GDM1 (cell line): ENCODE results near the gene USP2.
A peak's percentile ranks its signal among the peaks of the same experiment; 100 is the strongest.

ENCODE experiments used
- DNase-seq: peaks from one replicate; lab custom pipeline; 2025; lab: John Stamatoyannopoulos, UW

USP2 gene

DNA sequence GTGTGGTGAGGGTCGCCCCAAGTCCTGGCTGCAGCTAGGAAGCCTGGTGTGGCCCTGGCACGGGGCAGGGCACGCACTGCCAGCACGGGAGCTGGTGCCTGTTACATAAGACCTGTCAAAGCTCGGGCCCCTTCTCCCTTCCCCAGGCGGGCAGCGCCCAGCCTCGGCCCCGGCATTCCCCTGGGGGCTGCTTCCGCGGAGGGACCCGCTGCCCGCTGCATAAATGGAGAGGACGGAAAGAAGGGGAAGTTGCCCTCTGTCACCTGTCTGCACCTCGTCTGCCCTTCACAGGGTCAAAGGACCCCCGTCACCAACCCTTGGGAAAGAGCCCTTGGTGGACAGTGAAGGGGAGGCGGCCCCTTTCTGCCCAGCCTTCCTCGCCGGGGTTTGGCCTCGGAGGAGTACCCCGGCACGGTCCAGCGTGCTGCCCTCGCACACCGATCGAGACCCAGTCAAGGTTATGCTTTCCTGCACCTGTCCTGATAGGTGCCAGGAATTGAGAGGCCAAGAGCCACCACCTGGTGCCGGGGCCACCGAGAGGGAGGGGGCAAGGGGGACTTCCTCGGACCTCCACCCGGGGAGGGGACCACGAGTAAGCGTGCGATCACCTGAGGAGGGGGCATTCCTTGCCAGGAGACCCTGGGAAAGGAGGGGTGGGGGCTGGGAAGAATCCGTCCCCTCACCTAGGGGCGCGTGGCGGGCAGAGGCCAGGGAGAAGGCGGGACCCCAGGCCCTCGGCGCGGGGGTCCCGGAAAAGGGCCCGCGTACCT, 18.2 kb downstream of the USP2 start:
- DNase-seq: no peak

DNA sequence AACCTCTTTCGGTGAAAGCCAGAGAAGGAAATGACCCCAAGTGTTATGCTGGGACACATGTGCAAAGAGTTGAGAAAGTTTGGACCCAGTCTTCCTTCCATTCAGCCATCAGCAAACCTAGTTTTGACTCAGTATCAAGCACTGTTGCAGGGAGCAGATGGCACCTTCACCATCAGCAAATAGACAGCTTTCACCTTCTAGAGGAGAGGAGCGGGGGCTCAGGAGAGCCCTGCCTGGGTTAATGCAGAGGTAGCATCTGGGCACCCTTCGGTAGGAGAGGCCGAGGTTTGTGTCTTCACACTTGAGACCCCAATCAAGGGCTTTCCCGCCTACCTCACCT, 18.8 kb downstream of the USP2 start:
- no peak for DNase-seq

DNA sequence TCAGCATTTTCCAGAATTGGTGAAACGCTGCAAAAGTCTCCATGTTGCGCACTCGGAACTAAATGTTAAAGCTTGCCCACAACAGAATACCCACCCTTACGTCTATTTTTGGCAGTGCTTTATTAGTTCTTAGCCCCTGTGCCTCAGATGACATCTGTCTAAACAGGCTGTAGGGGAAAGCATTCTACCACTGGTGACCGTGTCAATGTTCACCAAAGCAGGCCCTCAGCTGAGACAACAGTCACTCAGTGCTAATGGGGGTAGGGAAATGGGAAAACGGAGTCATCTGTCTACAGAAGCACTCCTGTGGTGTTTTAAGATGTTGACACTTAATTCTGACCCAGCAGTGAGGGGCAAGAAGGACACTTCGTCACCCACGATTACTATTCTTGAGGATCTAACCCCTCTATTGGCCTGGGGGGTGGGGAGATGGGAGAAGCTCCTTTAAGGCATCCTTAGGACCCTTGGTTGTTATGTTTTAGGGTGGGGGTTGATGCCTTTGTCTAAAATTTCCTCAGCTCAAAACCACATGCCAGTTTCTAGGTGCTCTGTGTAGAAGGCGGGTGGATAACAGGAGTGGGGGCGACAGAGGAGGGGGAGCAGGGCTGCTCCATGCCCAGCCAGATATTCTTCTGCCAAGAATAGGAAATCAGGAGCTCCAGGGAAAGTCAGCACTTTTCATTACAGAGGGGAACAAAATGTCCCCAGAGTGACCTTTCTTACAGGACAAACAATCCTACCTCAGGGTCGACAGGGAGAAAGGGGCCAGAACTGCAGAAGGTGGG, 19.4 kb downstream of the USP2 start:
- DNase-seq: no peak

- DNase-seq: peak; percentile 30
These were observed 20.3 kb downstream of the USP2 start for GRCh38 chr11:119361056-119361787.

- peak; percentile 42 for DNase-seq
These were observed 21.9 kb downstream of the USP2 start for GRCh38 chr11:119359365-119360214.

GRCh38 chr11:119357074-119357473, 24.4 kb downstream of the USP2 start:
- DNase-seq: no peak

DNA sequence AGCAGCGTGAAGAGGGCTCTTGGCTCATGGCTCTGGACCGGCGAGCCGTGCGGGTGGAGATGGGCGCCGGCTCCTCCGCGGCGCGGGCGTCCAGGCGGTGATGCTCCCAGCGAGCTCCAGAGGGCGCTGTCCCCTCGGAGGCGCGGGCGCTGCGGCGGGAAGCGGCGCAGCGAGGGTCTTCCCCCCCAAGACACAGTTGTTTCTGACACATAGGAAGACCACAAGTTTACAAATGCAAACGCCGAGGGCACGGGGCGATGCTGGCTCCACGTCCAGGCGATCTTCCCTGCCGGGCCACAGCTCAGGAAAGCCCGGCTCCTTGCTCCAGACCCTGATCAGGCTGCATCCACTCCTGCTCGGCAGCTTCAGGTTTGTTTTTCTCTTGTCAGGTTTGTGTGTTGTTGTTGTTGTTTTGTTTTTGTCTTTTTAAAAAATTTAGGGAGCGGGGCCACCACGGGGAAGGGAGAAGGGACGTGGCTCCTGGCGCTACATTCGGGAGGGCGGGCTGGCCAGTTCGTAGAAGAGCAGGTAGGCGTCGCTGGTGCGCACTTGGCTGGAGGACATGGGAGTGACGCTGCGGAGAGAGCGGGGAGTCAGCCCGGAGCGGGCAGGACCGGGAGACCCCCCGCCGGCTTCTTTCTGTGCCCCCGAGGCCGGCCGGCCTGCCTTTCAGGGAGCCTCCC, 25.0 kb downstream of the USP2 start:
- DNase-seq: no peak

- no peak for DNase-seq
These were observed 26.2 kb downstream of the USP2 start for GRCh38 chr11:119355091-119355843.

DNA sequence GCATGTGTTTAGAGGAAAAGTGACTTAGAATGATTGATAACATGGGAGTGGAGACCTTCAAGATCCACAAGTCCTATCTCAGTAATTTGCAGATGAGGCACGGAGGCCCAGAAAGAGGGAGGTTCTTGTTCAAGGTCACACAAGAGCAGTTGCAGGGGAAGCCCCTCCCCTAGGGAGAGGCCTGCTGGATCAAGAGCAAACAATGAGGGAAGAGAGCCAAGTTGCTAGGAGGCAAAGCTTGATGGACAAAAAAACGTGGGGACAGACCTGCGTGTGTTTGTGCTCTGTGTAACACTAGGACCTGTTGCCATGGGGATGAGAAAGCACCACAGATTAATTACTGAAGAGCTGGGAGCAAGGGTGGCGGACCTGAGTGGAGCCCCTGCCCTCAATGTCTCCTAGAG, 28.6 kb downstream of the USP2 start:
- no peak for DNase-seq

- no peak for DNase-seq
These were observed 30.3 kb downstream of the USP2 start for GRCh38 chr11:119351232-119351631.

GRCh38 chr11:119350302-119350701, 31.2 kb downstream of the USP2 start:
- no peak for DNase-seq

- no peak for DNase-seq
These were observed 33.4 kb downstream of the USP2 start for GRCh38 chr11:119347940-119348605.

GRCh38 chr11:119347242-119347641, 34.2 kb downstream of the USP2 start:
- DNase-seq: no peak

DNA sequence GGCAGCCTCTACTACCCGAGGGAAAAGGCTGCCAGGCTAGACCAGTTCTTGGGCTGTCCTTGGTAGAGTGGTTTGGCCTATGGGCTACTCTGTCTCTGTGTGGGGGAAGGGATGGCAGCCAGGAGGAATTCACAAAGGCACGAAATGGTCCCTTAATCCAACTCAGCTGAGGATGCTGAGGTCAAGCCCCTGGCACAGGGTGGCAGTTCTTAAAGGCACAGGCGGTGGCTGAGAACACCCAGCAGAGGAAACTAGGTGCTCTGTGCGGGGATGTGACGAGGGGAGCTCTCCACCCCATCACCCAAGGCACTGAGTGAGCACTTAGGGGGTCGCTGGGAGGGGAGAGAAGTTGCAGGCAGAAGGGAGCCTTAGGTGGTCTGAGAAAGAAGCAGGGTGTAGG, 34.9 kb downstream of the USP2 start, which contains the start of gene MFRP:
MFRP (minus strand) TSS at position 101 of the 400 bp plus-strand sequence. CDS start 192 bp downstream, outside the sequence.
- no peak for DNase-seq

GRCh38 chr11:119345685-119346084, 35.8 kb downstream of the USP2 start:
- DNase-seq: no peak

- no peak for DNase-seq
These were observed 37.0 kb downstream of the USP2 start for GRCh38 chr11:119344291-119345010.

- DNase-seq: no peak
These were observed 37.8 kb downstream of the USP2 start for GRCh38 chr11:119343726-119344125.

DNA sequence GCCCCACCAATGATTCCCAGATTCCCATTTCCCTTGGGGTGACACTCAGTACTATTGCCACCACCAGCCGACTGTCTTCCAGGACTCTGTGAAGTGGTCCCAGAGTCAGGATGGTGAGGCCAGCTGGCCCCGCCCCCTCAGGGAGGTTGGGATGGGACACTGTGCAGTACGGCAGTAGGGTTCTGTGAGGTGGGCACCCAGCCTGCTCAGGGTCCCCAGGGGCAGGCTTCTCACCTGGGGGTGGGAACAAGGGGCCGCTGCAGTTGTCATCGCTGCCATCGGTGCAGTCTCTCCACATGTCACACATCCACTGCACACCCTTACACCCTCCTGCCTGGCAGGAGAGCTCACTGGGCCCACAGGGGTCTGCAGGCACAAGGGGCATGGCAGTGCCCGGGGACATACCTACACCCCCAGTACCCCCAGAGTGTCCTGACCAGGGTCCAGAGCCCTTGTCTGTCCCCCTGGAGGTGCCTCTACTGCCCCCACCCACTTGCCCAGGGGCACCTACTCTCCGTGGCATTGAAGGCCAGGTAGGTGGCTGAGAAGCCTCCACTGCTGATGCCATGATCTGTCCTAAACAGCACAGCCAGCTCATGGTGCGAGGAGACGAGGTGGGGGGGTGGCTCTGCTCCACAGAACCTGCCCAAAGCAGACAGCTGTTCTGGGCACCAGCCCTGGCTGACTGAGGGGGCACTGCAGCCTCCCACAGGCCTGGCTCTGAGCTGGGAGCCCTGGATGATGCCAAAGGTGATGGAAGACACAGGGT, 38.9 kb downstream of the USP2 start:
- DNase-seq: no peak

DNA sequence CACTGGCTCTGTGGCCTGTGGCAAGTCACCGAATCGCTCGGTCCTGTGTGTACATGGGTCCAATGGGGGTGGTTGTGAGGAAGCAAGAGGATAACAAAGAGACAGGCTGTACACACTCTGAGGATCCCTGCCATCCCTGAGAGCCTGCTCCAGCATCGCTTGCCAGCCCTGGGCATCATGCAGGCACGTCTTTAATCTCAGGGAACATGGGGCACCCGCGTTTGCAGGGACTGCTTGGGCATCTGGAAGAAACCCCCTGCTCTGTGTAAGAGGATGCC, 39.5 kb downstream of the USP2 start:
- DNase-seq: no peak
